GM23248 (cell line): ENCODE results near the gene ALX4. TPM values are rescaled to one million over a fixed set of nuclear protein-coding genes. Genes with fewer than 3 reads are reported as not detected.

ENCODE experiments used
- DNase-seq: peaks from one replicate; pipeline ENCODE4 v3.0.0-alpha.2; 2015
- H2AFZ ChIP-seq: fragments of 200-600 bp; sonication (generic); 2 replicates; pipeline ENCODE4 v1.6.1; 2016; ENCODE audit warnings: antibody characterized with exemption
- H3F3A ChIP-seq: fragments of 200-600 bp; sonication (generic); 2 replicates; pipeline ENCODE4 v1.6.1; 2016; ENCODE audit warnings: mild to moderate bottlenecking, antibody characterized with exemption, mixed run types; ENCODE audit not compliant: insufficient read depth
- H3K27ac ChIP-seq: fragments of 200-600 bp; sonication (generic); 2 replicates; pipeline ENCODE4 v1.5.1; 2016; ENCODE audit warnings: mild to moderate bottlenecking
- H3K27me3 ChIP-seq: fragments of 200-600 bp; sonication (generic); replicated peaks from 2 replicates; pipeline ENCODE4 v1.6.1; 2016; ENCODE audit warnings: mild to moderate bottlenecking; ENCODE audit not compliant: insufficient read depth
- H3K36me3 ChIP-seq: fragments of 200-600 bp; sonication (generic); 2 replicates; pipeline ENCODE4 v1.6.1; 2016; ENCODE audit warnings: low read depth, mild to moderate bottlenecking
- H3K4me1 ChIP-seq: fragments of 200-600 bp; sonication (generic); 2 replicates; pipeline ENCODE4 v1.6.1; 2016; ENCODE audit warnings: mild to moderate bottlenecking; ENCODE audit not compliant: insufficient read depth
- H3K4me2 ChIP-seq: fragments of 200-600 bp; sonication (generic); one replicate; pipeline ENCODE4 v1.6.1; 2016; ENCODE audit warnings: mild to moderate bottlenecking; ENCODE audit not compliant: unreplicated experiment
- H3K4me3 ChIP-seq: fragments of 200-600 bp; sonication (generic); 2 replicates; pipeline ENCODE4 v1.5.1; 2016; ENCODE audit warnings: mild to moderate bottlenecking
- H3K79me2 ChIP-seq: fragments of 200-600 bp; sonication (generic); 2 replicates; pipeline ENCODE4 v1.6.1; 2016; ENCODE audit warnings: mild to moderate bottlenecking; ENCODE audit not compliant: insufficient read depth
- H3K9ac ChIP-seq: fragments of 200-600 bp; sonication (generic); 2 replicates; pipeline ENCODE4 v1.6.1; 2016; ENCODE audit warnings: mild to moderate bottlenecking
- H3K9me2 ChIP-seq: fragments of 200-600 bp; sonication (generic); 2 replicates; pipeline ENCODE4 v1.6.1; 2016; ENCODE audit warnings: mixed run types, mild to moderate bottlenecking, moderate library complexity; ENCODE audit not compliant: insufficient read depth
- H3K9me3 ChIP-seq: fragments of 200-600 bp; sonication (generic); one replicate; pipeline ENCODE4 v1.6.1; 2017; ENCODE audit warnings: low read depth
- H4K20me1 ChIP-seq: fragments of 200-600 bp; sonication (generic); 2 replicates; pipeline ENCODE4 v1.6.0; 2016; ENCODE audit not compliant: insufficient read depth
- EZH2 ChIP-seq: fragments of 200-600 bp; sonication (generic); IDR thresholded peaks from 2 replicates; pipeline ENCODE4 v1.6.1; 2018; ENCODE audit warnings: antibody characterized with exemption, mild to moderate bottlenecking; ENCODE audit not compliant: insufficient read depth, poor library complexity, severe bottlenecking
- EZH2phosphoT487 ChIP-seq: fragments of 200-600 bp; sonication (generic); IDR thresholded peaks from 2 replicates; pipeline ENCODE4 v1.6.1; 2018; ENCODE audit warnings: antibody characterized with exemption, moderate library complexity, mild to moderate bottlenecking, low read depth; ENCODE audit not compliant: insufficient read depth
- WGBS, 2 experiments: methylation state at CpG; one replicate each; pipeline ENCODE4 v1.1.6; 2015 to 2017; ENCODE audit warnings: low lambda C conversion rate in 2 of 2, low coverage in 1 of 2; ENCODE audit errors: missing lambda C conversion rate in 2 of 2; 5-methylcytosine and 5-hydroxymethylcytosine counted together
- in situ Hi-C: fragments of 300-500 bp; cut with MboI; formaldehyde crosslinking; loops from 2 replicates; pipeline ENCODE4 v1.15.0; 2020
- polyA plus RNA-seq: library from polyadenylated mRNA; unstranded; fragments of >200 nt; fragmentation: Nextera tagmentation; extraction: Ambion mirVana; gene quantifications from 2 replicates; pipeline ENCODE4 v1.2.1, GENCODE V29; 2016
- total RNA-seq: library from RNA; depleted of rRNA; stranded (reverse); fragments of >200 nt; shearing (Covaris generic); gene quantifications from 2 replicates; pipeline ENCODE4 v1.2.3, GENCODE V29; 2014

Gene ALX4
- total and polyA plus RNA-seq, 2 experiments from 2014 or later: not detected

- no peak overlapping the region for H3K27ac ChIP-seq
- H3K36me3 ChIP-seq: no peaks in the 10 kb centered on the region
Measured at GRCh38 chr11:44303401-44303938, 6.5 kb downstream of the ALX4 start.

DNA sequence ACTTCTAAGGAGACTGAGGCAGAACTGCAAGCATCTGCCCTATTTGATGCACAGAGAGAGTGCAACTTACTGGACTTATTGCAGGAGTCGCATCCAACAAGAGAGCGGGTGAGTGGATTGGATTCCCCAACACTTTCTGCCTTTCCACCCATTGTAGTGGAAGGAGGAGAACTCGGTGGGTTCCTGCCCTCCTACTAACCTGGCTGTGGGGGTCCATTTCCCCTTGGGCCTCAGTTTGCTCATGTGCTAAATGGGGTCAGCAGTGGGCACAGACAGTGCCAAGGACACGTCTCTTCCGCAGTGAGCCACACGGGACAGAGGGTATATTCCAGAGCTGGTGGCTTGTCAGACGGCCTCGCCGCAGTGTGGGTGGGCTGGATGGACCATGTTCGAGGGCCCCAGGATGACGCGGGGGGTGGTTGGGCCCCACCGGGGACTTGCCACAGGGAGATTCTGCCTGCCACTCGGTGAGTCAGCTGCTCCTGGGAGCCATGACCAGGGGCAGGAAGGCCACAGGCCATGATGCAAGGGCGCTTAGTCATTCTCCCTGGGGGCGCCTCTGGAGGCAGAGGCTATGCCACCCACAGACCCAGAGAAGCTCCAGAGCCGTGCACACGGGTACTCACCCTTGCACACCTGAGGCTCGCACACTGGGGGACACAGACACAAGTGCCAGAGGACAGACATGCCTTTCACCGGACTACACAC lies 8.2 kb downstream of the ALX4 start:
- Histone ChIP-seq H3K9me2 (no peaks in the 10 kb centered on the region), H3K27me3 (peaks cover 46% of the 10 kb centered on the region), H3K27ac (no peak overlapping the region), H2AFZ (no peak overlapping the region), H3K9me3 (no peaks in the 10 kb centered on the region), H3K36me3 (no peaks in the 10 kb centered on the region), H3F3A (no peaks in the 10 kb centered on the region), H4K20me1 (no peaks in the 10 kb centered on the region), H3K79me2 (no peaks in the 10 kb centered on the region), H3K4me3 (no peak overlapping the region), H3K4me2 (no peak overlapping the region), H3K4me1 (no peaks in the 10 kb centered on the region; the same call in 1 of the 2 replicates), H3K9ac (no peak overlapping the region)
- in situ Hi-C loops: no loop called here
- WGBS, 2 experiments: 73 to 74% methylated on average over 18 to 20 of the region's 20 CpGs
- no peak for TF ChIP-seq EZH2
- TF ChIP-seq EZH2phosphoT487: no peak
- DNase-seq: peak; percentile 66

More at GRCh38 chr11:44303401-44303938, 6.5 kb downstream of the ALX4 start:
- H3K9me2 ChIP-seq: no peaks in the 10 kb centered on the region
- no peaks in the 10 kb centered on the region for H4K20me1 ChIP-seq
- no peaks in the 10 kb centered on the region for H3K9me3 ChIP-seq
- H2AFZ ChIP-seq: no peak overlapping the region
- no peak overlapping the region for H3K9ac ChIP-seq
- TF ChIP-seq EZH2phosphoT487 (no peak), EZH2 (no peak)
- no peak overlapping the region for H3K4me2 ChIP-seq
- no peaks in the 10 kb centered on the region; the same call in 1 of the 2 replicates for H3K4me1 ChIP-seq
- H3K79me2 ChIP-seq: no peaks in the 10 kb centered on the region
- no peaks in the 10 kb centered on the region for H3F3A ChIP-seq
- no peak for DNase-seq
- H3K4me3 ChIP-seq: no peak overlapping the region
- H3K27me3 ChIP-seq: peaks cover 63% of the 10 kb centered on the region
- 28 to 30% methylated on average over 27 to 28 of the region's 28 CpGs for WGBS, 2 experiments
- in situ Hi-C loops: no loop called here

GRCh38 chr11:44300844-44301563 lies 8.9 kb downstream of the ALX4 start:
- WGBS, 2 experiments: 86 to 88% methylated on average over 6 of the region's 6 CpGs
- DNase-seq: no peak

GRCh38 chr11:44298862-44299261 lies 11.1 kb downstream of the ALX4 start:
- H2AFZ ChIP-seq: no peak overlapping the region
- H3K36me3 ChIP-seq: no peaks in the 10 kb centered on the region
- no peaks in the 10 kb centered on the region for H3K79me2 ChIP-seq
- H3K9ac ChIP-seq: no peak overlapping the region
- H3K9me2 ChIP-seq: no peaks in the 10 kb centered on the region
- H4K20me1 ChIP-seq: no peaks in the 10 kb centered on the region
- no peak overlapping the region for H3K4me2 ChIP-seq
- in situ Hi-C loops: loop anchor here (25.0 kb wide), 1 partner anchor 613 kb away; no protein-coding TSS in a partner anchor
- H3K27me3 ChIP-seq: peaks cover 25% of the 10 kb centered on the region
- no peak for TF ChIP-seq EZH2phosphoT487
- no peak for TF ChIP-seq EZH2
- no peaks in the 10 kb centered on the region; the same call in 1 of the 2 replicates for H3K4me1 ChIP-seq
- H3K4me3 ChIP-seq: no peak overlapping the region
- DNase-seq: no peak
- H3K9me3 ChIP-seq: no peaks in the 10 kb centered on the region
- H3K27ac ChIP-seq: no peak overlapping the region
- H3F3A ChIP-seq: no peaks in the 10 kb centered on the region
- WGBS, 2 experiments: 80 to 82% methylated on average over 2 of the region's 2 CpGs

More at GRCh38 chr11:44300844-44301563, 8.9 kb downstream of the ALX4 start:
- no peaks in the 10 kb centered on the region for H3K9me3 ChIP-seq
- in situ Hi-C loops: no loop called here
- no peak overlapping the region for H3K4me2 ChIP-seq
- H2AFZ ChIP-seq: no peak overlapping the region
- TF ChIP-seq EZH2phosphoT487 (no peak), EZH2 (no peak)
- H3K36me3 ChIP-seq: no peaks in the 10 kb centered on the region
- no peaks in the 10 kb centered on the region for H4K20me1 ChIP-seq
- no peaks in the 10 kb centered on the region for H3K9me2 ChIP-seq
- H3K4me1 ChIP-seq: no peaks in the 10 kb centered on the region; the same call in 1 of the 2 replicates
- H3K27me3 ChIP-seq: peaks cover 39% of the 10 kb centered on the region
- H3K4me3 ChIP-seq: no peak overlapping the region
- no peak overlapping the region for H3K27ac ChIP-seq
- no peak overlapping the region for H3K9ac ChIP-seq
- no peaks in the 10 kb centered on the region for H3K79me2 ChIP-seq
- no peaks in the 10 kb centered on the region for H3F3A ChIP-seq
